HepG2 (cell line): ENCODE measurements around the gene METTL22. TPM values are rescaled to one million over a fixed set of nuclear protein-coding genes. Genes with fewer than 3 reads are reported as not detected.

ENCODE experiments used
- ASH2L ChIP-seq: fragments of 300-600, 200-600 bp; sonication (generic); IDR thresholded peaks from 2 replicates; pipeline ENCODE4 v1.7.0; 2017; ENCODE audit warnings: low read depth, mild to moderate bottlenecking, moderate library complexity, mixed read lengths, low read length; ENCODE audit not compliant: insufficient read length
- ETV6 ChIP-seq: sonication (generic); formaldehyde crosslinking; conservative IDR thresholded peaks from 2 replicates; pipeline ENCODE4 v1.4.0; 2020; ENCODE audit warnings: missing genetic modification reagents
- FOXK2 ChIP-seq: fragments of 450-650 bp; IDR thresholded peaks from 2 replicates; pipeline ENCODE4 v1.6.1; 2016
- HBP1 ChIP-seq: IDR thresholded peaks from 2 replicates; pipeline ENCODE4 v1.6.1; 2016; ENCODE audit warnings: low read depth, control low read depth
- HNF1B ChIP-seq: sonication (generic); formaldehyde crosslinking; IDR thresholded peaks from 2 replicates; pipeline ENCODE4 v1.5.1; 2020; ENCODE audit warnings: mild to moderate bottlenecking, moderate library complexity, missing genetic modification reagents
- IRF2 ChIP-seq: IDR thresholded peaks from 2 replicates; pipeline ENCODE4 v1.6.1; 2018; ENCODE audit warnings: missing genetic modification reagents, missing compliant biosample characterization
- MIXL1 ChIP-seq: IDR thresholded peaks from 2 replicates; pipeline ENCODE4 v1.6.1; 2016
- POLR2G ChIP-seq: fragments of 200-400 bp; formaldehyde crosslinking; IDR thresholded peaks from 2 replicates; pipeline ENCODE4 v1.6.1; 2018; ENCODE audit warnings: mild to moderate bottlenecking, low read depth, low read length, moderate library complexity
- ZBTB40 ChIP-seq, 2 experiments: fragments of 450-650 bp in 1 of 2; sonication (generic) in 1 of 2; formaldehyde crosslinking in 1 of 2; IDR thresholded peaks; 2 replicates each; pipeline versions ENCODE4 v1.6.1 to v1.8.0; 2016 to 2022; ENCODE audit warnings: antibody characterized with exemption in 1 of 2, mild to moderate bottlenecking in 1 of 2, missing genetic modification reagents in 1 of 2
- ZNF224 ChIP-seq: sonication (generic); formaldehyde crosslinking; IDR thresholded peaks from 2 replicates; pipeline ENCODE4 v1.5.0; 2020; ENCODE audit warnings: mild to moderate bottlenecking, missing genetic modification reagents
- polyA plus RNA-seq, 8 experiments: library from polyadenylated mRNA; depleted of rRNA in 3 of 8; stranded (reverse) in 7 of 8; unstranded in 1 of 8; fragments of >200 nt; fragmentation: Illumina TruSeq in 4 of 8; extraction: Trizol in 4 of 8; gene quantifications; 2 replicates each; pipeline versions ENCODE4 v1.2.1 to v1.2.3, GENCODE V29; 2011 to 2016; ENCODE audit warnings: low read depth in 4 of 8, missing spikeins in 1 of 8, mixed read lengths in 1 of 8; ENCODE audit not compliant: insufficient read depth in 1 of 8
- total RNA-seq, 5 experiments: library from RNA; depleted of rRNA; stranded (reverse); fragments of >200 nt; fragmentation: Illumina TruSeq; extraction: Trizol; gene quantifications; 2 replicates each; pipeline ENCODE4 v1.2.3, GENCODE V29; 2016; ENCODE audit warnings: low read depth in 1 of 5

METTL22 gene
- total and polyA plus RNA-seq, 2 of the 13 experiments (the other 11 are each of a cell fraction or from before 2014, with no cell fraction given), result 36.2 to 94.8 TPM

- TF ChIP-seq IRF2 (peak; percentile 43; the same call in 1 of the 2 replicates), POLR2G (peak; percentile 60; the same call in 1 of the 2 replicates), MIXL1 (CRISPR knock-in tag) (peak; percentile 11; the same call in 1 of the 2 replicates), HNF1B (CRISPR knock-in tag) (0 out of 2 replicates have a peak, but pooled peaks have one; percentile 9), ZBTB40 (IDR thresholded peaks at IDR 0.05) (no peak), ZBTB40 (CRISPR knock-in tag; IDR thresholded peaks at IDR 0.05) (0 out of 2 replicates have a peak, but pooled peaks have one; percentile 54), ASH2L (peak; percentile 9), ETV6 (CRISPR knock-in tag) (no peak), HBP1 (CRISPR knock-in tag) (peak; percentile 27; the same call in 1 of the 2 replicates), FOXK2 (no peak), ZNF224 (CRISPR knock-in tag) (0 out of 2 replicates have a peak, but pooled peaks have one; percentile 22)
Measured at GRCh38 chr16:8673611-8674412, 52.3 kb downstream of the METTL22 start (continued).
